Measurements from ENCODE around the gene LSP1.

DNA sequence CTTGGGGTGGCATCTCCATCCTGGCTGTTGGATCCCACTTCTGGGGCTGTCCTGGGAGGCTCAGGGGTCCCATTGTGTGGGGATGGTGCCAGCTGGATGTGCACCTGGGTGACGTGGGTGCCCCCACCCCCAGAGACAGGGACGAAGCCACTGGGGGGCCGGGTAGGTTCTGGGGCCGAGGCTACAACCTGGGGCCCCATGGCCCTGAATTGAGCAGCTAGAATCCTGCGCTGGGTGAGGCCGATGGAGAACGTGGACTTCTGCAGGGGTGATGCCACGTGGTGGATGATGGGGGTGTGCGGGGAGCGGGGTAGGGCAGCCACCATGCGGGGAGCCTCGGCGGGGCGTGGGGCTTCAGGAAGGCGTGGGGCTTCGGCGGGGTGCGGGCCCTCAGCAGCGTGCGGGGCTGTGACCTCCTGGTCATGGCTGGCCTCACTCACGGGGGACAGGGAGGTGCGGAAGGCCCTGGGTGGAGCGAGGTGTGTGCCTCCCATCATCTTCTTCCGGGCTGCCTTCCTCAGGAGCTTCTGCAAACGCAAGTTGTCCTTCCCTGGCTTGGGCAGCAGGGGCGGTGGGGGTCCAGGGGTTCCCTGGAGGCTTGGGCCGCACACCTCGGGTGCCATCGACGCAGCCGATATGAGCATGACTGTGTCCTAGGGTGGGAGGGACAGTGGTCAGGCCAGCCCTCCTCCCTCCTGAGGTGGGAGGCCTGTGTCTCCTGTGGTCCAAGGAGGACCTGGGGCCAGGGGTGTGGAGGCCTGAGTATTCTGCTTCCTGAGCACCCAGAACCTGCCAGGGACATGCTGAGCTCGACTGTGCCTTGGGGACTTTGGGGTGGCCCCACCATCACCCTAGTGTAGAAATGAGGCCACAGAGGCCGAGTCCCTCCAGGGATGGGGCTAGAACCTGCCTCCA lies 37.3 kb downstream of the LSP1 start:
- TF ChIP-seq CEBPB (IDR thresholded peaks at IDR 0.05; ENCODE audit: low read depth, low read length) = no peak
- TF ChIP-seq, protein P1, sequence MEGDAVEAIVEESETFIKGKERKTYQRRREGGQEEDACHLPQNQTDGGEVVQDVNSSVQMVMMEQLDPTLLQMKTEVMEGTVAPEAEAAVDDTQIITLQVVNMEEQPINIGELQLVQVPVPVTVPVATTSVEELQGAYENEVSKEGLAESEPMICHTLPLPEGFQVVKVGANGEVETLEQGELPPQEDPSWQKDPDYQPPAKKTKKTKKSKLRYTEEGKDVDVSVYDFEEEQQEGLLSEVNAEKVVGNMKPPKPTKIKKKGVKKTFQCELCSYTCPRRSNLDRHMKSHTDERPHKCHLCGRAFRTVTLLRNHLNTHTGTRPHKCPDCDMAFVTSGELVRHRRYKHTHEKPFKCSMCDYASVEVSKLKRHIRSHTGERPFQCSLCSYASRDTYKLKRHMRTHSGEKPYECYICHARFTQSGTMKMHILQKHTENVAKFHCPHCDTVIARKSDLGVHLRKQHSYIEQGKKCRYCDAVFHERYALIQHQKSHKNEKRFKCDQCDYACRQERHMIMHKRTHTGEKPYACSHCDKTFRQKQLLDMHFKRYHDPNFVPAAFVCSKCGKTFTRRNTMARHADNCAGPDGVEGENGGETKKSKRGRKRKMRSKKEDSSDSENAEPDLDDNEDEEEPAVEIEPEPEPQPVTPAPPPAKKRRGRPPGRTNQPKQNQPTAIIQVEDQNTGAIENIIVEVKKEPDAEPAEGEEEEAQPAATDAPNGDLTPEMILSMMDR (IDR thresholded peaks at IDR 0.05; ENCODE audit: control extremely low read depth in 1 of 3, insufficient read depth in 1 of 3, low read depth in 1 of 3, low read length in 3 of 3) = no peak
- TF ChIP-seq SP4 (IDR thresholded peaks at IDR 0.05; ENCODE audit: low read length) = no peak
- TF ChIP-seq RFX5 (IDR thresholded peaks at IDR 0.05; ENCODE audit: borderline replicate concordance, low read depth, low read length) = no peak
- TF ChIP-seq ATF3 (IDR thresholded peaks at IDR 0.05; ENCODE audit: insufficient read depth, low read depth, low read length) = no peak
- TF ChIP-seq POLR2A (IDR thresholded peaks at IDR 0.05; ENCODE audit: control extremely low read depth in 1 of 2, low read depth in 2 of 2, low read length in 2 of 2) = no peak

All from H1 (cell line).